ENCODE results near the gene TMC8. TPM values are rescaled to one million over a fixed set of nuclear protein-coding genes. Genes with fewer than 3 reads are reported as not detected.

The TMC8 gene
- total RNA-seq, 2 donors from 2014 or later = 102 to 124 TPM

DNA sequence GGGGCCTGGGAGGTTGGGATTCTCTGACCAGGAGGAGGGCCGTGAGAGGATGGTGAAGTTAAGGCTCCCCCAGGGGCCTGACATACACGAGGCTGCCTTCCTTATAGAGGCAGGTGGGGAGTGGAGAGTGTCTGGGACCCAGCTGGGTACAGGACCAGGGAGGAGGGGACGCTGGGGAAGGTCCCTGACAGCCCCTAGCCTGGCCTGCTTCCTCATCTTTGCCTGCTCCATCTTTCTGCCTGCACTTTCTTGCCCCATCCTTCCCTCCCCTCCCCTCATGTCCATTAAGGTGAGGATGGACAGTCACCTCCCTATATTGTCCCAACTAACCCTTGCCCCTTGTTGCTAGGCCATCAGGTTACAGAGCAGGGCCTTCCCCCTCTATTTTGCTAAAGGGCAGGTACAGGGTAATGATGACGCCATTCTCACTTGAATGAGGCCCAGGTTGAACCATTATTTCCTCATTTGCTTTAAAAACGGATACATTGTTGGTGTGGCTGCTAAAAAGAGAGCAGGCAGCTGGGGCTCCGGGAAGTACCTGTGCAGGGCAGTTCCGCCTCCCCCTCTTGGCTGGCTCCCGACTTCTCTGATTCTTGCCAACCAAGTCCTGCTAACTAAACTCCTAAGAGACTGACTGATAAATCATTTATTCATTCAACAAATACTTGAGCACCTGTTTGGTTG lies 16.9 kb downstream of the TMC8 start:
- ATAC-seq (replicated peaks in 1 of 2) = peak; percentile 24 to 26
- peaks cover 23% of the 10 kb centered on the region for H3K4me1 Mint-ChIP-seq (ENCODE audit: low read depth)
- H3K27me3 Mint-ChIP-seq (ENCODE audit: low read depth) = no peaks in the 10 kb centered on the region
- no peak overlapping the region for H3K4me3 Mint-ChIP-seq
- H3K9me3 Mint-ChIP-seq = no peaks in the 10 kb centered on the region
- no peak for DNase-seq
- peak overlapping the region; percentile 50 for H3K27ac Mint-ChIP-seq
- H3K36me3 Mint-ChIP-seq (ENCODE audit: insufficient read depth in 2 of 2) = no peaks in the 10 kb centered on the region

GRCh38 chr17:78148286-78149016 lies 17.9 kb downstream of the TMC8 start:
- Mint-ChIP-seq H3K4me1 (ENCODE audit: low read depth) (peaks cover 19% of the 10 kb centered on the region), H3K27ac (no peak overlapping the region), H3K27me3 (ENCODE audit: low read depth) (no peaks in the 10 kb centered on the region), H3K36me3 (ENCODE audit: insufficient read depth in 2 of 2) (no peaks in the 10 kb centered on the region), H3K9me3 (no peaks in the 10 kb centered on the region), H3K4me3 (no peak overlapping the region)
- DNase-seq = no peak
- ATAC-seq (replicated peaks in 1 of 2) = no peak

- Mint-ChIP-seq H3K4me1 (ENCODE audit: low read depth) (peaks cover 8% of the 10 kb centered on the region), H3K9me3 (no peaks in the 10 kb centered on the region), H3K4me3 (no peak overlapping the region), H3K27ac (no peak overlapping the region), H3K27me3 (ENCODE audit: low read depth) (no peaks in the 10 kb centered on the region), H3K36me3 (ENCODE audit: insufficient read depth in 2 of 2) (no peaks in the 10 kb centered on the region)
- no peak for ATAC-seq (replicated peaks in 1 of 2)
- DNase-seq = no peak
Measured at GRCh38 chr17:78151514-78152008, 21.0 kb downstream of the TMC8 start.

GRCh38 chr17:78154903-78155811 lies 24.6 kb downstream of the TMC8 start:
- peaks cover 9% of the 10 kb centered on the region for H3K4me1 Mint-ChIP-seq (ENCODE audit: low read depth)
- H3K27me3 Mint-ChIP-seq (ENCODE audit: low read depth) = no peaks in the 10 kb centered on the region
- peak overlapping the region; percentile 42 for H3K27ac Mint-ChIP-seq
- H3K4me3 Mint-ChIP-seq = peak overlapping the region in 1 of 2 donors; percentile 46
- DNase-seq (no peak), ATAC-seq (replicated peaks in 1 of 2) (peak; percentile 60 to 81)
- no peaks in the 10 kb centered on the region for H3K36me3 Mint-ChIP-seq (ENCODE audit: insufficient read depth in 2 of 2)
- H3K9me3 Mint-ChIP-seq = no peaks in the 10 kb centered on the region

- DNase-seq (no peak), ATAC-seq (replicated peaks in 1 of 2) (peak; percentile 72 to 80)
- no peaks in the 10 kb centered on the region for H3K36me3 Mint-ChIP-seq (ENCODE audit: insufficient read depth in 2 of 2)
- no peaks in the 10 kb centered on the region for H3K9me3 Mint-ChIP-seq
- H3K27ac Mint-ChIP-seq = peak overlapping the region; percentile 74
- no peaks in the 10 kb centered on the region for H3K27me3 Mint-ChIP-seq (ENCODE audit: low read depth)
- H3K4me3 Mint-ChIP-seq = peak overlapping the region; percentile 12 to 32
- H3K4me1 Mint-ChIP-seq (ENCODE audit: low read depth) = peaks cover 17% of the 10 kb centered on the region
Measured at GRCh38 chr17:78159575-78160158, 29.1 kb downstream of the TMC8 start.

DNA sequence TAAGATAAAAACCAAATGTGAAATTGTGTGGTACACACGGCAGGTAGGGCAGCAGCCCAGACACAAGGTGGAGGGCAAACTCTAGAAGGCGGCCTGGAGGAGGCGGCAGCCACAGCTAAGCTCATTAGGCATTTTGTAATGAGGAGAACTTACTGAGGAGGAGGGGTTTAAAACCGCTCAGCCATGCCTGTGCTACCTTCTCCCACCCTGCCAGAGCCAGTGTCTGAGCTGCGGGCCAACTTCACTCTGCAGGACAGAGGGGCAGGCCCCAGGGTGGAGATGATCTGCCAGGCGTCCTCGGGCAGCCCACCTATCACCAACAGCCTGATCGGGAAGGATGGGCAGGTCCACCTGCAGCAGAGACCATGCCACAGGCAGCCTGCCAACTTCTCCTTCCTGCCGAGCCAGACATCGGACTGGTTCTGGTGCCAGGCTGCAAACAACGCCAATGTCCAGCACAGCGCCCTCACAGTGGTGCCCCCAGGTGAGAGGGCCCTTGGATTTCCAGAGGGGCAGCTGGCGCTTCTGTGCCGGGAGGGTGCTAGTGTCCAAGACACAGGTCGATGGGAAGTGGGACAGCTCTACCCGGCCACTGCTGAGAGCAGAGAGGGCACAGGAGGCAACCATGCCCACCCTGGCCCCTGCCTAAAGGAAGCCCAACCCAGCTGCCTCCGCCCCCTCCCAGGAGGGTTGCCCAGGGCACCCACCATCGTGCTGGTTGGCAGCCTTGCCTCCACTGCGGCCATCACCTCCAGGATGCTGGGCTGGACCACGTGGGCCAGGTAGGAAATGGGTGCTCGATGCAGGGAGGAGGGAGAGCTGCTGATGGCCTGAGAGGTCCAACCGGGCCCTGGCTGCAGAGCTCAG lies 33.5 kb downstream of the TMC8 start:
- ATAC-seq (replicated peaks in 1 of 2) (no peak), DNase-seq (no peak)
- H3K27ac Mint-ChIP-seq = no peak overlapping the region
- no peak overlapping the region for H3K4me3 Mint-ChIP-seq
- peaks cover 17% of the 10 kb centered on the region for H3K4me1 Mint-ChIP-seq (ENCODE audit: low read depth)
- no peaks in the 10 kb centered on the region for H3K27me3 Mint-ChIP-seq (ENCODE audit: low read depth)
- no peaks in the 10 kb centered on the region for H3K36me3 Mint-ChIP-seq (ENCODE audit: insufficient read depth in 2 of 2)
- H3K9me3 Mint-ChIP-seq = no peaks in the 10 kb centered on the region

DNA sequence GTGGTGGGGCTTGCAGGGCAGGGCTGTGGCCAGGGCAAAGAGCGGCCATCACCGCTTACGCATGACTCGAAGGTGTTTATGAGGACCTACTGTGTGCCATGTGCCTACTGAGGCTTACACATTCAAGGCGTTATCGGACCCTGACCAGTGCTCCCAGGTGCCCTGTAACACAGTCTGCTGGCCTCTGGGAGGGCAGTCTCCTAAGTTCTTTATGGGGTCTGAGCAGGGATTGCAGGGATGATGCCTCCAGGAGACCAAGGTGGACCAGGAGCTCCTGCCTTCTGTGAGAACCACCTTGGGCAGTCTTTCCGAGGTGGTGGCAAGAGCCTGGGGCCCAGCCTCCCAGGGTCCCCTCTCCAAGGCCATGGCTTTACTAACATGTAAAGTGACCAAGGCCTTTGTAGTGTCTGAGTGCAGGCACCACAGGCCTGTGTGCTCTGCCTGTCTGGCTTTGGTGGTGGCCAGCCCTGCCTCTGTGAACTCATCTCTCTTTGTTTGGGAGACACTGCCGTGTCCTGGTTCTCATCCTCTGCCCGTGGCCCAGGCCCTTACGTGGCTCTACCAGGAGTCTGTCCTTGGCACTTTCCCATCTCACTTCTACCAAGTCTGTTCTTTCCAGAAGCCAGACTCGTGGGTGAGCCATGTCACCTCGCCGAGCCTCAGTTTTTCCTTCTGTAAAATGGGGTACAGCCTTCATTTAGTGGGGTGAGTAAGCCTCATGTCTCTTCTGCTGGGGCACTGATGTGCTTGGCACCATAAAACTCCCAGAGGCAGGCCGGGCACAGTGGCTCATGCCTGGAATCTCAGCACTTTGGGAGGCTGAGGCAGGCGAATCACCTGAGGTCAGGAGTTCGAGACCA lies 34.4 kb downstream of the TMC8 start:
- ATAC-seq (replicated peaks in 1 of 2) = no peak
- no peak overlapping the region for H3K27ac Mint-ChIP-seq
- H3K9me3 Mint-ChIP-seq = no peaks in the 10 kb centered on the region
- H3K27me3 Mint-ChIP-seq (ENCODE audit: low read depth) = no peaks in the 10 kb centered on the region
- H3K4me1 Mint-ChIP-seq (ENCODE audit: low read depth) = peaks cover 16% of the 10 kb centered on the region
- no peak overlapping the region for H3K4me3 Mint-ChIP-seq
- no peaks in the 10 kb centered on the region for H3K36me3 Mint-ChIP-seq (ENCODE audit: insufficient read depth in 2 of 2)
- no peak for DNase-seq

DNA sequence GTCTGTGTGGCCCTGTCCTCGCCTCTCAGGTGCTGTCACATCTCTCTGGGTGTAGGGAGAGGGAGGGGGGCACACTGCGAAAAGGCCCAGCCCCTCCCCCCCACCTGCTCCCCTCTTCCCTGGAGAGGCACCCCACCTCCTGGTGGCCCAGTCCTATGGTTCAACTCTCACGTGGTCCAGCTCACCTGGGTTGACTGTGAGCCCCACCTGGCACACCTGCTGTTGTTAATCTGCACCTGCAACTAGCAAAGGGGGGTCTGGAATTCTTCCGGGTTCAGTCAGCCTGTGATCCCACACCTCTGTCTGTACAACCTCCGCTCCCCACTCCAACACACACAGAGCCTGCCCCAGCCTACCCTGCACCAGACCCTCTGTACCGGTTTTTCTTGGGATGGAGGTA lies 35.8 kb downstream of the TMC8 start:
- H3K36me3 Mint-ChIP-seq (ENCODE audit: insufficient read depth in 2 of 2) = no peaks in the 10 kb centered on the region
- ATAC-seq (replicated peaks in 1 of 2) (no peak), DNase-seq (no peak)
- no peak overlapping the region for H3K4me3 Mint-ChIP-seq
- H3K27ac Mint-ChIP-seq = no peak overlapping the region
- no peaks in the 10 kb centered on the region for H3K9me3 Mint-ChIP-seq
- H3K27me3 Mint-ChIP-seq (ENCODE audit: low read depth) = no peaks in the 10 kb centered on the region
- H3K4me1 Mint-ChIP-seq (ENCODE audit: low read depth) = peaks cover 20% of the 10 kb centered on the region

- Mint-ChIP-seq H3K27me3 (ENCODE audit: low read depth) (no peaks in the 10 kb centered on the region), H3K36me3 (ENCODE audit: insufficient read depth in 2 of 2) (peaks cover under 1 to 2% of the 10 kb centered on the region in 2 donors)
- peak; percentile 90 to 91 for ATAC-seq (replicated peaks in 1 of 2)
Measured at GRCh38 chr17:78168242-78168902, 37.8 kb downstream of the TMC8 start, which contains the start of gene SYNGR2. Gene SYNGR2 (plus strand): TSS chr17:78168581. CDS start chr17:78168617, 36 bp downstream.

DNA sequence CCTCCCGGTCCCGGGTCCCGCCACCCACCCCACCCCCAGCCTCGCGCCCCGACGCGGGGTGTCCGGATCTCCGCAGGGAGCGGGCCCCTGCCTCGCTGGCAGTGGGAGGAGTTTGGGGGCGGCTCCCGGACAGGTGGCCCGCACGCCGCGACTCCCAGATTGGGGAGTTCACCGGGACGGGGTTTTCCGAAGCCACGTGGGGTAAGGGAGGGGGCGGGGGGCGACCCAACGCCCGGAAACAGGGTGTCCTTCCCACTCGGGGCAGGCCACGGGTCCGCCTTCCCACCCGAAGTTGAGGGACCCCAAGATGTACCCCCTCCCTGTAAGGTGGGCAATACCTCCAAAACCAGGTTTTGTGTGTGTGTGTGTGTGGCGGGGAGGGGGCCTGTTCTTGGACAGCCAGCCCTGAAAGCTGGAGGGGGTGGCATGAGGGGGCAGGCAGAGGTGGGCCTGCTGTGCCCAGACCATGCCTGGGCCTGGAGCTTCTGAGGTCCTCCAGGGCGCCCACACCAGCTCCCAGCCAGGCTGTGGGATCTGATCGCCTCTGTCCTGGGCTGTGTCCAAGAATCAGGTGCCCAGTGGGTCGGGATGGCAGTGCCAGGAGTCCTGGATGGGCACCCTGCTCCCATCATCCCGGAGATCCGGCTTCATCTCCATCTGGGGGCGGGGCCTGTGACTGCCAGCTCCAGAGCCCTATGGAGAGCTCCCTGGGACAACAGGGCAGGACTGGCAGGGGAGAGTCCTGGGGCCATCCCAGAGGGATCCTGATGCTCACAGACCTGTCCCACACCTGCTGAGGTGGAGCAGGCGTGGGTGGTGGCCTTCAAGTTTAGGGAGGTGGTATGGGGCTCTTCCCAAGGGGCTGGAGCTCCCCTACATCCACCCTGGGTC lies 38.6 kb downstream of the TMC8 start:
- Mint-ChIP-seq H3K4me3 (peak overlapping the region; percentile 78 to 79), H3K27me3 (ENCODE audit: low read depth) (no peaks in the 10 kb centered on the region), H3K9me3 (no peaks in the 10 kb centered on the region), H3K4me1 (ENCODE audit: low read depth) (peaks cover 48% of the 10 kb centered on the region), H3K27ac (peak overlapping the region; percentile 46), H3K36me3 (ENCODE audit: insufficient read depth in 2 of 2) (peaks cover 5 to 10% of the 10 kb centered on the region in 2 donors)
- DNase-seq (peak; percentile 42 to 54), ATAC-seq (replicated peaks in 1 of 2) (peak; percentile 31 to 34)

More at GRCh38 chr17:78168242-78168902, 37.8 kb downstream of the TMC8 start, which contains the start of gene SYNGR2:
- Mint-ChIP-seq H3K9me3 (no peaks in the 10 kb centered on the region), H3K27ac (peak within 1 kb of the TSS; percentile 46), H3K4me3 (peak within 1 kb of the TSS; percentile 81 to 82), H3K4me1 (ENCODE audit: low read depth) (peaks cover 40% of the 10 kb centered on the region)
- DNase-seq = peak; percentile 92 to 95
